H9 (cell line): ENCODE results near the gene ENOPH1. TPM values are rescaled to one million over a fixed set of nuclear protein-coding genes. Genes with fewer than 3 reads are reported as not detected.

Experiments used
- DNase-seq: peaks from one replicate; pipeline ENCODE4 v3.0.0-alpha.2; 2017
- H2AFZ ChIP-seq: one replicate; pipeline ENCODE4 v1.6.1; 2013; ENCODE audit warnings: mild to moderate bottlenecking, low read length, control low read depth, moderate library complexity
- H2AK5ac ChIP-seq: 2 replicates; pipeline ENCODE4 v1.6.1; 2013; ENCODE audit warnings: low read length, control low read depth, mixed read lengths; ENCODE audit not compliant: insufficient read length
- H2BK120ac ChIP-seq: one replicate; pipeline ENCODE4 v1.6.1; 2013; ENCODE audit warnings: low read depth, mild to moderate bottlenecking, low read length, control low read depth, inconsistent platforms; ENCODE audit not compliant: poor library complexity, severe bottlenecking
- H2BK12ac ChIP-seq: 2 replicates; pipeline ENCODE4 v1.6.1; 2013; ENCODE audit warnings: low read length, control low read depth, mixed read lengths, low read depth; ENCODE audit not compliant: insufficient read length
- H2BK15ac ChIP-seq: 2 replicates; pipeline ENCODE4 v1.6.1; 2013; ENCODE audit warnings: low read depth, low read length, control low read depth
- H2BK20ac ChIP-seq: one replicate; pipeline ENCODE4 v1.6.1; 2013; ENCODE audit warnings: low read depth, mild to moderate bottlenecking, low read length, control low read depth, inconsistent platforms; ENCODE audit not compliant: poor library complexity, severe bottlenecking
- H2BK5ac ChIP-seq: 2 replicates; pipeline ENCODE4 v1.6.1; 2013; ENCODE audit warnings: low read length, control low read depth, mixed read lengths; ENCODE audit not compliant: insufficient read length
- H3K14ac ChIP-seq: 2 replicates; pipeline ENCODE4 v1.6.1; 2013; ENCODE audit warnings: low read length, control low read depth; ENCODE audit not compliant: insufficient read depth
- H3K18ac ChIP-seq: 2 replicates; pipeline ENCODE4 v1.6.1; 2013; ENCODE audit warnings: low read depth, mild to moderate bottlenecking, mixed read lengths, low read length, control low read depth; ENCODE audit not compliant: insufficient read length
- H3K23ac ChIP-seq: 2 replicates; pipeline ENCODE4 v1.6.1; 2013; ENCODE audit warnings: low read length, control low read depth, mixed read lengths, low read depth; ENCODE audit not compliant: insufficient read length
- H3K23me2 ChIP-seq: 2 replicates; pipeline ENCODE4 v1.6.1; 2013; ENCODE audit warnings: low read depth, mild to moderate bottlenecking, mixed read lengths, low read length, control low read depth; ENCODE audit not compliant: insufficient read length, poor library complexity, severe bottlenecking
- H3K27ac ChIP-seq: 2 replicates; pipeline ENCODE4 v1.5.1; 2013; ENCODE audit warnings: low read length, control low read depth, mixed read lengths, low read depth; ENCODE audit not compliant: insufficient read length
- H3K27me3 ChIP-seq: 2 replicates; pipeline ENCODE4 v1.6.1; 2013; ENCODE audit warnings: low read length, control low read depth, inconsistent platforms; ENCODE audit not compliant: insufficient read depth
- H3K4ac ChIP-seq: 2 replicates; pipeline ENCODE4 v1.6.1; 2013; ENCODE audit warnings: low read depth, mild to moderate bottlenecking, control low read depth, inconsistent platforms, low read length, moderate library complexity
- H3K4me1 ChIP-seq: 2 replicates; pipeline ENCODE4 v1.6.1; 2013; ENCODE audit warnings: low read length, control low read depth, inconsistent platforms; ENCODE audit not compliant: insufficient read depth
- H3K4me2 ChIP-seq: 2 replicates; pipeline ENCODE4 v1.6.1; 2013; ENCODE audit warnings: low read length, control low read depth, mixed read lengths; ENCODE audit not compliant: insufficient read length, insufficient read depth
- H3K56ac ChIP-seq: 2 replicates; pipeline ENCODE4 v1.6.1; 2013; ENCODE audit warnings: low read depth, mild to moderate bottlenecking, mixed read lengths, low read length, control low read depth; ENCODE audit not compliant: insufficient read length
- H3K79me1 ChIP-seq: 2 replicates; pipeline ENCODE4 v1.6.1; 2013; ENCODE audit warnings: low read depth, mild to moderate bottlenecking, moderate library complexity, low read length, control low read depth, inconsistent platforms; ENCODE audit not compliant: insufficient read depth, poor library complexity, severe bottlenecking
- H3K79me2 ChIP-seq: 2 replicates; pipeline ENCODE4 v1.6.1; 2013; ENCODE audit warnings: low read length, control low read depth, inconsistent platforms; ENCODE audit not compliant: insufficient read depth
- H3K9ac ChIP-seq: 2 replicates; pipeline ENCODE4 v1.6.1; 2013; ENCODE audit warnings: low read length, control low read depth, mixed read lengths; ENCODE audit not compliant: insufficient read length; ENCODE audit errors: extremely low read depth
- H3K9me3 ChIP-seq: one replicate; pipeline ENCODE4 v1.6.1; 2013; ENCODE audit warnings: low read depth, low read length, inconsistent platforms; ENCODE audit not compliant: control insufficient read depth
- H3T11ph ChIP-seq: one replicate; pipeline ENCODE4 v1.6.1; 2013; ENCODE audit warnings: mild to moderate bottlenecking, low read length, control low read depth, inconsistent platforms
- H4K20me1 ChIP-seq: one replicate; pipeline ENCODE4 v1.6.1; 2013; ENCODE audit not compliant: control insufficient read depth, insufficient read length, insufficient read depth
- H4K5ac ChIP-seq: 2 replicates; pipeline ENCODE4 v1.6.1; 2013; ENCODE audit warnings: low read depth, mild to moderate bottlenecking, mixed read lengths, low read length, control low read depth; ENCODE audit not compliant: insufficient read length
- H4K8ac ChIP-seq: replicated peaks from 2 replicates; pipeline ENCODE4 v1.6.1; 2013; ENCODE audit warnings: low read length, control low read depth, mixed read lengths, low read depth; ENCODE audit not compliant: insufficient read length
- H4K91ac ChIP-seq: 2 replicates; pipeline ENCODE4 v1.6.1; 2013; ENCODE audit warnings: low read depth, mild to moderate bottlenecking, moderate library complexity, mixed read lengths, low read length, control low read depth; ENCODE audit not compliant: insufficient read length
- H3K27ac Mint-ChIP-seq, 3 experiments: 2 replicates in 2 of 3; 3 replicates in 1 of 3; pipeline ENCODE4 v1.8.0; 2020 to 2021; ENCODE audit warnings: mixed read lengths in 3 of 3, mild to moderate bottlenecking in 1 of 3, moderate library complexity in 1 of 3
- H3K27me3 Mint-ChIP-seq: 2 replicates; pipeline ENCODE4 v1.8.0; 2021; ENCODE audit warnings: low read depth, mild to moderate bottlenecking, moderate library complexity, mixed read lengths
- H3K36me3 Mint-ChIP-seq, 3 experiments: 2 replicates in 2 of 3; 3 replicates in 1 of 3; pipeline ENCODE4 v1.8.0; 2020 to 2021; ENCODE audit warnings: low read depth in 3 of 3, mixed read lengths in 3 of 3; ENCODE audit not compliant: insufficient read depth in 1 of 3
- H3K4me1 Mint-ChIP-seq, 2 experiments: 2 replicates each; pipeline ENCODE4 v1.8.0; 2020; ENCODE audit warnings: mixed read lengths in 2 of 2
- H3K4me3 Mint-ChIP-seq, 2 experiments: 2 replicates in 1 of 2; 3 replicates in 1 of 2; pipeline ENCODE4 v1.8.0; 2020 to 2021; ENCODE audit warnings: mild to moderate bottlenecking in 2 of 2, mixed read lengths in 2 of 2, moderate library complexity in 1 of 2
- H3K9me3 Mint-ChIP-seq, 2 experiments: 2 replicates in 1 of 2; 3 replicates in 1 of 2; pipeline ENCODE4 v1.8.0; 2020; ENCODE audit warnings: mild to moderate bottlenecking in 2 of 2, mixed read lengths in 2 of 2, moderate library complexity in 1 of 2
- CTCF ChIP-seq: fragments of 200-600 bp; sonication (generic); conservative IDR thresholded peaks from 3 replicates; pipeline ENCODE4 v1.8.0; 2021; ENCODE audit warnings: antibody characterized with exemption, mild to moderate bottlenecking
- WGBS: extraction: QIAGEN DNeasy Blood & Tissue Kit; methylation state at CpG from one replicate; pipeline ENCODE4 v1.1.7; 2013; ENCODE audit warnings: missing lambda C conversion rate, low lambda C conversion rate, mixed read lengths; ENCODE audit not compliant: insufficient read length; ENCODE audit errors: extremely low coverage; 5-methylcytosine and 5-hydroxymethylcytosine counted together
- total RNA-seq: library from RNA; stranded (reverse); gene quantifications from 2 replicates; pipeline ENCODE4 v1.2.1, GENCODE V29; 2021

The ENOPH1 gene
- total RNA-seq, 1 experiment from 2014 or later: 62.4 TPM

GRCh38 chr4:82394896-82395295, 35.5 kb upstream of the ENOPH1 start:
- no peak overlapping the region for H3K4ac ChIP-seq
- H3K27me3 ChIP-seq: no peaks in the 10 kb centered on the region
- no peaks in the 10 kb centered on the region for H4K20me1 ChIP-seq
- no peak overlapping the region for H3K27ac ChIP-seq
- no peak overlapping the region for H4K8ac ChIP-seq
- H2AFZ ChIP-seq: no peak overlapping the region
- H3K79me1 ChIP-seq: no peaks in the 10 kb centered on the region
- H3K4me3 Mint-ChIP-seq: no peak overlapping the region
- no peaks in the 10 kb centered on the region for H3K79me2 ChIP-seq
- H3K23me2 ChIP-seq: no peaks in the 10 kb centered on the region
- H3K9ac ChIP-seq: no peak overlapping the region
- H3K27me3 Mint-ChIP-seq: no peaks in the 10 kb centered on the region
- no peak for DNase-seq
- no peak overlapping the region for H3K27ac Mint-ChIP-seq
- no peak overlapping the region for H2BK12ac ChIP-seq
- H3K14ac ChIP-seq: no peak overlapping the region
- H3K4me1 Mint-ChIP-seq: peaks cover 6% of the 10 kb centered on the region in 2 experiments; a peak in 3 of 4 replicates
- no peaks in the 10 kb centered on the region; a peak in 1 of 5 replicates for H3K9me3 Mint-ChIP-seq
- TF ChIP-seq CTCF: no peak
- no peak overlapping the region for H2BK120ac ChIP-seq
- no peak overlapping the region for H3K18ac ChIP-seq
- H3K4me2 ChIP-seq: no peak overlapping the region
- no CpG with 5 or more reads among the region's 3 CpGs for WGBS
- no peak overlapping the region for H2BK5ac ChIP-seq
- H3K4me1 ChIP-seq: no peaks in the 10 kb centered on the region
- no peak overlapping the region for H3T11ph ChIP-seq
- H2AK5ac ChIP-seq: no peak overlapping the region
- no peak overlapping the region for H3K23ac ChIP-seq
- H3K36me3 Mint-ChIP-seq: no peaks in the 10 kb centered on the region
- no peaks in the 10 kb centered on the region for H3K9me3 ChIP-seq
- no peak overlapping the region for H2BK15ac ChIP-seq
- no peak overlapping the region for H3K56ac ChIP-seq
- H4K5ac ChIP-seq: no peak overlapping the region
- H2BK20ac ChIP-seq: no peak overlapping the region
- H4K91ac ChIP-seq: no peak overlapping the region
